T-helper 1 cell (primary cell): ENCODE measurements around the gene ENOX2.
"Not testable (repeated sequence)": the region's sequence is repeated elsewhere in the genome, so short reads cannot be mapped to it uniquely, and the experiment has no call there.

Experiments used
- DNase-seq, 5 donors: peaks; one replicate each; pipeline ENCODE4 v3.0.0-alpha.2; 2012 to 2020

Gene ENOX2

DNA sequence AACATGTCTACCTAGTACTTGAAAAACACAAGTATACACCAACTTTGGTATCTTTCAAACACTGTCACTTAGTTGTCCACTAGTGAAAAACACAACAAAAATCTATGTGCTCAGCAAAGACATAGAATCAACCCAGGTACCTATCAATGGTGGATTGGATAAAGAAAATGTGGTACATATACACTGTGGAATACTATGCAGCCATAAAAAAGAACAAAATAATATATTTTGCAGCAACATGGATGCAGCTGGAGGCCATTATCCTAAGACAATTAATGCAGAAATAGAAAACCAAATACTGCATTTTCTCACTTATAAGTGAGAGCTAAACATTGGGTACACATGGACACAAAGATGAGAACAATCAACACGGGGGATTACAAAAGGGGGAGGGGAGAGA, 148.7 kb downstream of the ENOX2 start:
- no peak for DNase-seq

GRCh38 chrX:130746709-130747342, 156.2 kb downstream of the ENOX2 start:
- no peak for DNase-seq

DNA sequence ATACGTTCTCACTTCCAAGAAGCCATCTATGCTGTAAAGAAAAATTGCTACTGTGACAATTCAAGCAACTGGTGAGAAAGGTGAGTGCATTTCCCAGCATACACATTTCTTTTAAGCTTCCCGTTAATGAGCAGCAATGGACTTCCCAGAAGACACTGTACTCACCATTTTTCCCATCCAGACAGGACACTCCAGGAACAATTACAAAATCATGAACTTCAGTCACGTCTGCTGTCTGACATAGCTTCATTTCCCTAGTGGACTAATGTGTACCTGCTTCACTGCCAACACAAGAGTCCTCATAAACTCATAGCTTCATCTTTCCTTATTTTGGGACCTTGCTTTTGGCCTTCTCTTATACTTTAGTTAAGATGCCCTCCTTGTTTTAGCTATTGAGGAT, 156.9 kb downstream of the ENOX2 start:
- no peak for DNase-seq

- DNase-seq = no peak
Observed at GRCh38 chrX:130741584-130741983, 161.4 kb downstream of the ENOX2 start.

- DNase-seq = no peak
Observed at GRCh38 chrX:130741151-130741550, 161.9 kb downstream of the ENOX2 start.

- DNase-seq = no peak
Observed at GRCh38 chrX:130738638-130739195, 164.3 kb downstream of the ENOX2 start.

DNA sequence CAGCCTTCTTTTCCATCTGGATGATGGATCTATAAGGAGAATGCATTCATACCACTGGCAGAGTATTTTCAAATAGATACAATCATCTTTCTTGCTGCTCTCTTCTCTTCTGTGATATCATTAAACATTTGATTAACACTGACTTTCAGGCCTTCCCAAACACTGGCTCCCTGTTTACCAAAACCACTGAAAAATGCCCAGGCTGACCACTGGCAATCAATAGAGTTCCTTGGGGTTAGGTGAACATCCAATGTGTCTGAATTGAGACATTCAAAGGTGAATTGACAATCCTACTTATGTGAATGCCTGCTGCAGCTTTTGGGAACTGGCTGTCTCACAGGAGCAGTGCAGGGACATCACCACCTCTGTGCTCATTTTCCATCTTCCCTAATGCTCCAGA, 168.3 kb downstream of the ENOX2 start:
- DNase-seq = no peak

DNA sequence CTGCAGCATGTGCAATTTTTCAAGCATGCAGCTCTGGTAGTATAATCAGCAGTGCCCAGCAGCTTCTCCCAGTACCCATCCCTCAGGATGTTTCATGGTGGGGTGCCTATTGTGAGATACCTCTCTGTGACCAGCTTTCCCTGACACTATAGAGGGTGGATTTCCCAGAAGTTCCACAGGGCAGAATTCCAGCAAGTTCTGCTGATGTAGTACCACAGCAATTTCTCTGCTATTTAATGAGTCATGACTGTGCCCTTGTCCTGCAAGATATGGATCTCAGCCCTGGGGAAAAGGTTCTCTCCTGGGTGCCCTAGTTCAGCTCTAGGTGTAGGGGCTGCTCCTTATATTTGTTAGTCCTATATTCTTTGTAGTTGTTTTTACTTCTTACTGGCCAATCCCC, 174.8 kb downstream of the ENOX2 start:
- DNase-seq = no peak

DNA sequence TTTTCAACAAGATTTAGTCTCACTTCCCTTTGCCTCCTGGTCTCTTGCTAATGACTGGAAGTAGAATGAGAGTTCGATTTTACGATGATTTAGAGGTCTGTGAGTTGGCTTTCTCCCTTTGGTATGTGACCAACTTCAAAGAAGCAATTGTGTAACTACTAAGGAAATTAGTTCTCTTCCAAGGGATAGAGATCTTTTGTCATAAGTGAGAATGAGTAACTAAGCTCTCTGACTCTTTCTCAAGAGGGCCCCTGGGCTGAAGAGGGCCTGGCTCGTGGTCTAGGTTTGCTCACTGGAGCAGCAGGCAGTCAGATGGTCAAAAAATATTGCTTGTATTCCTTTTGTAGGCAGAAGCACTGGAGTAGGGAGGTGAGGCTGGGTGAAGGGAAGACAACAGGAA, 176.3 kb downstream of the ENOX2 start:
- DNase-seq = no peak

- no peak for DNase-seq
Observed at GRCh38 chrX:130725519-130725918, 177.5 kb downstream of the ENOX2 start.

GRCh38 chrX:130719413-130719812, 183.6 kb downstream of the ENOX2 start:
- DNase-seq = no peak

DNA sequence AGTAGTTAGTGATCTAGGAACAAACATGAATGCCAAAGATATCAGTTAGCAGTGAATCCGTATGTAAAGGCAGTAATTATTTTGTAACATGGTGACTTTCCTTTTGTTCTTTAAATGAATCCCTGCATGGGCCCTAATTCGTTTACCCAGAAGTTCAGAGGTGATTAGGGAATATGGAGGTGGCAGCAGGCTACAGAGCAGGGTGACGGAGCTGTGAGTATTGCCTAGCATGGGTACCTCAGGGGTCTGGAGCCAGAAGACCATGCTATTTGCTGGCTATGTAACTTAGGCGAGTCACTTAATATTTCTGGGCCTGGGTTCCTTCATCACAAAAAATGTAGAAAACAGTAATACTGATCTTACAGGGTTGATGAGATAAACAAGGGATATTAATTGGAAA, 184.9 kb downstream of the ENOX2 start:
- DNase-seq = no peak

DNA sequence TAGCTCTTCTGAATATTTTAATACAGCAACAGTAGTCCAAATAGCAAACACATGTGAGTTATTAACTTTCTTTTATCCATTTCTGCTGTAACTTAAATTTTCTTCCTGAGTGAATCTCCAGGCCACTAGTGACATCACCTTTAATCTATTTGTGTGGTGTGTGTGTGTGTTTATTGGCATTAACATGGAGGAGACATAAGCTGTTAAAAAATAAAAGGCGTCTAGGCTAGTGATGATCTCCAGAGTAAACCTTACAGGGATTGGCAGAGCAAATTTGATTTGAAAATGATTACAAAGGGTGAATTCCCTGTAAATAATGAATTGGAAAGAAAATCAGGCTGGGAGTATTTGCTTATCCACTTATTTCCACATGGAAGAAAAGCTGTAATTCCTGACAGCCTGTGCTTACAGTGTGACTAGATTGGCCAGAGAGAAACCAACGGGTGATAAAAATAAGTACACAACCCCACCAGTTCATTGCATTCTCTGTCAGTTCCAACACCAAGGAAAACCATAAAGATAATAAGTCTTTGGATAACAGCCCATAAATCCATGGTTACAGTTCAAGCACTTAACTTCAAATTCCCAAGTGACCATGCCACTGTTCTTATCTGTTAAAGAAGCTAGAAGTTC, 186.1 kb downstream of the ENOX2 start:
- DNase-seq = no peak

DNA sequence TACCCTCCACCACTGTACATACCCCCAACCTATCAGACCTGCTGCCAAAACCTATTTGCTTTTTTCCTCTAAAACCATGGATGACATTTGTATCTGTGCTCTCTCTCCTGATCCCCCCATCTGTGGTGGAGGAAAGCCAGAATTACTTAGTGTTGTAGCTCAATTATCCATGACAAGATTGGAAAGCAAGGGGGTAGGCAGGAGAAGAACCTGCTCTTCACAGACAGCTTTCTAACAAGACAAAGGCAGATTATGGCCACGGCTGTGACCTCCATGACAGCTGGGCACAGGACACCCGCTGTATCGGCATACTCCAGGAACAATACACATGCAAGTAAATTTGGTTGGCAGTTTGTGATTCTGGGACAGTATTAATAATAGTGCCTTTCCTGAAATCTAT, 186.7 kb downstream of the ENOX2 start:
- DNase-seq = no peak

- no peak for DNase-seq
Observed at GRCh38 chrX:130715299-130715698, 187.7 kb downstream of the ENOX2 start.

DNA sequence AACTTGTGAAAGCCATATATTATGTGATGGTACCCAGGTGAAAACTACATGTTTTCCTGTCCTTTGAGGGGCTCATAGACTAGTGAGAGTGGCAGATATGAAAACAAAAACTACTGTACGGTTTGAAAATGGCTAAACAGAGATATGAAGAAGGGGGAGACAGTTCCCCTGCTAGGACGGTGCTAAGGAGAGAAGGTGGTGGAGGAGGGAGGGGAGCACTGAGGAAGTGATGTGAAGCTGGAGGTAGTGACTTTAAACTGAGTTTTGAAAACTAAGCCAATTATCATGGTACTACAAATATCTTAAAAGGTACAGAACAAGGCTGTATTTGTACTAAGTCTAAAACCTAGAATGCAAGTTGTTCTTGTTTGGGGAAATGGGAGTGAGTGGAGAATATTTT, 188.3 kb downstream of the ENOX2 start:
- DNase-seq = no peak

- no peak for DNase-seq
Observed at GRCh38 chrX:130714135-130714534, 188.9 kb downstream of the ENOX2 start.

GRCh38 chrX:130709178-130709577, 193.8 kb downstream of the ENOX2 start:
- DNase-seq = not testable (repeated sequence)

DNA sequence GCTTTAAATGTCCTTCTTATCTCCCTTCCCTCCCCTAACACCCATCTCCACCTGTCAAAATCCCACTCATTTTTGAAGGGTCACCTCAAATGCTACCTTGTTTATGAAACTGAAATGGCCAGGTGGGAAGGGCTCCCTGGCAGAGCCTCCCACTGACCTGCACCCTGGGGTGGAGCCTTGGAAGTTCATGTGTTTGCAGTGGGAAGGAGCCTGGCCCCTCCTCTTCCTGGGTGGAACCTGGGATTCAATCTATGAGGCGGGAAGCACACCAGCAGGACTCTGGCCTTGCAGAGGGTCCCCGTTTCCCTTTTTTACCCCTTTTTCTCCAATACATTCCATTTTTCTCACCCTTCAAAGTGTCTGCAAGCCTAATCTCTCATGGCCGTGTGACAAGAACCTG, 197.4 kb downstream of the ENOX2 start:
- DNase-seq = no peak

DNA sequence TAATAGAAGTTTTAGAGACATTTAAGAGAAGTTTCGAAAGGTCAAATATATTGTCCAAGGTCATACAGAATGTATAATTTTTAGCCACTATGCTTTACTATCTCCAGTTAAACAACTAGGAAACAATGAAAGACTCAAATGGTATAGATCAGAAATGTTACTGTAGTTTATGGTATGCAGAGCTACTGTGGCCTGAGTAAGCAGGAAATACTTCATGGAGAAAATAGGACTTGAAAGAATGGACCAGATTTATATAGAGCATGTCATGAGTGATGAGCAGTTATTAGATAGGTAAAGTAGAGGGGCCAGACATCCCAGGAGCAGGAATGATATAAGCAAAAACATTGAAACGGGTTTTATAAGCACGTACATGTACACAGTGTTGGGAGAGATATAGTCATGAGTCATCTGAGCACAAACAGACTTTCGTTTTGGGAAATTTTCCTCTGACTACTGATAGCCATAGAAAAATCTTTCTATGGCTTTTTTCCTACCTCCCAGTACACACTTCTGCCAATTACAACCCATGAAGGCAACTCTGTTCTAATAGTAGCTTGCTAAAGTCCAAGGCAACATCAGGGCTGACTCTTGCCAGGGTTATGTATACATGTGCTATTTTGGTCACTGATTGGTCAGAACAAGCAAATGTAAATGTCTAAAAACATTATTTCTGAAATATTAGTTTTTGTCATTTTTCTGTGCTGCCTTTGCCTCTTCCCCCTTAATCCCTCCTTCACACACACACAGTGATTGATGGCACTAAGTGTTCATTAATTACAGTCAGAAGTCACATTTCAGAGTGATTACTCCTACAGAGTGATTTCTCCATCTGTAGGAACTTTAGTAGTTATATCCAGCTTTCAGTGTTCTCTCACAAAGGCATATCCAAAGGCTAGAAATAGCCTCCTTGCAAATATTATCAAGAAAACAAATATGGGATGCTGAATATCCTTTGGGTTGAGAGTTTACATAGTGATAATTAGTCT, 198.7 kb downstream of the ENOX2 start:
- no peak for DNase-seq

GRCh38 chrX:130702867-130703707, 199.9 kb downstream of the ENOX2 start:
- no peak for DNase-seq

GRCh38 chrX:130700629-130701028, 202.4 kb downstream of the ENOX2 start:
- DNase-seq = no peak
